ENCODE measurements around the gene KCTD15. TPM values are rescaled to one million over a fixed set of nuclear protein-coding genes. Genes with fewer than 3 reads are reported as not detected.

KCTD15 gene
- total and polyA plus RNA-seq, 2 donors (not counting 3 experiments of a cell fraction or from before 2014, with no cell fraction given) = 49.5 to 51.8 TPM

- no peaks in the 10 kb centered on the region for H3K9me1 ChIP-seq (replicated peaks; ENCODE audit: control insufficient read depth, extremely low read depth, insufficient read depth, low read length)
- FAIRE-seq (no peak), DNase-seq (ENCODE audit: low read depth, low spot score) (no peak)
- peaks cover 2 to 51% of the 10 kb centered on the region in 2 experiments for H3K36me3 ChIP-seq (ENCODE audit: control insufficient read depth in 2 of 2, extremely low read depth in 1 of 2, insufficient read depth in 2 of 2, low read length in 2 of 2)
- no peak overlapping the region for H3K9ac ChIP-seq (replicated peaks; ENCODE audit: extremely low read depth, insufficient read depth, low read length)
- ChIA-PET CTCF (interaction anchor here (0.9 kb wide), 1 partner anchor 18 kb away, joined by 3 read pairs; no protein-coding TSS in a partner anchor), POLR2A (interaction anchor here (0.7 kb wide), 1 partner anchor 105 kb away, joined by 3 read pairs; no protein-coding TSS in a partner anchor)
- intact Hi-C loops (cut with micrococcal nuclease) (no loop called here), dilution Hi-C loops (cut with MboI; ENCODE audit: extremely low pct_ligation_motif_present, low sequenced_read_pairs) (no loop called here)
- BruUV-seq (replicated peaks) = no TSS peak
- no peaks in the 10 kb centered on the region for H3K9me3 ChIP-seq (replicated peaks; ENCODE audit: control insufficient read depth, insufficient read depth, low read length)
- H4K20me1 ChIP-seq (replicated peaks; ENCODE audit: control insufficient read depth, extremely low read depth, insufficient read depth, low read length) = no peaks in the 10 kb centered on the region
- no peaks in the 10 kb centered on the region for H3K27me3 ChIP-seq (ENCODE audit: control insufficient read depth in 2 of 2, insufficient read depth in 2 of 2, low read length in 2 of 2)
- H2AFZ ChIP-seq (ENCODE audit: low read depth, low read length) = no peak overlapping the region
- H3K79me2 ChIP-seq (ENCODE audit: control insufficient read depth, insufficient read depth, low read length) = peaks cover 4% of the 10 kb centered on the region
- no peak overlapping the region for H3K4me3 ChIP-seq (replicated peaks in 1 of 3; ENCODE audit: insufficient read depth in 1 of 3, low read depth in 1 of 3, low read length in 3 of 3)
- no peak overlapping the region for H3K27ac ChIP-seq (ENCODE audit: insufficient read depth, low read depth, low read length)
- no peak for TF ChIP-seq EZH2 (IDR thresholded peaks at IDR 0.05; ENCODE audit: borderline replicate concordance, low read depth, low read length, severe bottlenecking)
- no peak overlapping the region for H3K4me2 ChIP-seq (ENCODE audit: insufficient read depth, low read length)
- peaks cover 10% of the 10 kb centered on the region for H3K4me1 ChIP-seq (ENCODE audit: control insufficient read depth, extremely low read depth, insufficient read depth, low read length)
Observed at GRCh38 chr19:33801411-33801810, 4.7 kb downstream of the KCTD15 start.

DNA sequence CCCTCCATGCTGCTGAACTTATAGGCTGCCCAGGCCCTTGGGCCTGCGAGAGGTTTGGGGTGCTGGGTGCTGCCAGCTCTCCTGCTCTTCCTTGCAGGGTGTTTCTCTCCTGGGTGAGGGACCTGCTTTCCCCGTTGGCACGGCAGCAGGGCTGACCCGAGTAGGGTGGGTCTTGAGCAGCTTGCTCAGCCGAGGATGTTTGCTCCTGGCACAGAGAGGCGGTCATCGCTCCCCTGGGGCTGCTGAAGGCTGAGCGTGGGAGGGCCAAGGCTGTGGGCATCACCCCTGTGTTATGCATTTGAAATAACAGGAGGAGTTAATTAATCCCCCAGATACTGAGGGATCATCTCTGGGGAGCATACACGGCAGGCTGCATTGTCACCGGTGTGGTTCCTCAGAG lies 5.3 kb downstream of the KCTD15 start:
- H3K4me2 ChIP-seq (ENCODE audit: insufficient read depth, low read length) = no peak overlapping the region
- DNase-seq (ENCODE audit: low read depth, low spot score) (no peak), FAIRE-seq (no peak)
- intact Hi-C loops (cut with micrococcal nuclease) = no loop called here
- no peaks in the 10 kb centered on the region for H3K9me3 ChIP-seq (replicated peaks; ENCODE audit: control insufficient read depth, insufficient read depth, low read length)
- no peaks in the 10 kb centered on the region for H3K9me1 ChIP-seq (replicated peaks; ENCODE audit: control insufficient read depth, extremely low read depth, insufficient read depth, low read length)
- dilution Hi-C loops (cut with MboI; ENCODE audit: extremely low pct_ligation_motif_present, low sequenced_read_pairs) = no loop called here
- H3K27ac ChIP-seq (ENCODE audit: insufficient read depth, low read depth, low read length) = no peak overlapping the region
- CTCF ChIA-PET = no interaction called here
- no peak overlapping the region for H3K9ac ChIP-seq (replicated peaks; ENCODE audit: extremely low read depth, insufficient read depth, low read length)
- no peaks in the 10 kb centered on the region for H3K27me3 ChIP-seq (ENCODE audit: control insufficient read depth in 2 of 2, insufficient read depth in 2 of 2, low read length in 2 of 2)
- H3K79me2 ChIP-seq (ENCODE audit: control insufficient read depth, insufficient read depth, low read length) = peaks cover 4% of the 10 kb centered on the region
- no peak overlapping the region for H3K4me3 ChIP-seq (replicated peaks in 1 of 3; ENCODE audit: insufficient read depth in 1 of 3, low read depth in 1 of 3, low read length in 3 of 3)
- TF ChIP-seq MYC (IDR thresholded peaks at IDR 0.05; ENCODE audit: low read depth, low read length) (no peak), JUN (IDR thresholded peaks at IDR 0.05; ENCODE audit: borderline replicate concordance, insufficient read depth, insufficient read length, low read depth) (no peak), GATA2 (IDR thresholded peaks at IDR 0.05; ENCODE audit: insufficient read depth, insufficient read length, low read depth, low read length) (no peak), POLR2AphosphoS5 (IDR thresholded peaks at IDR 0.05; ENCODE audit: insufficient read depth, low read depth, low read length) (no peak), FOS (IDR thresholded peaks at IDR 0.05; ENCODE audit: borderline replicate concordance, insufficient read depth, low read length) (no peak), EZH2 (IDR thresholded peaks at IDR 0.05; ENCODE audit: borderline replicate concordance, low read depth, low read length, severe bottlenecking) (no peak), CTCF (IDR thresholded peaks at IDR 0.05; ENCODE audit: extremely low read depth in 1 of 2, insufficient read depth in 1 of 2, low read depth in 1 of 2, low read length in 2 of 2) (no peak), POLR2A (IDR thresholded peaks at IDR 0.05; ENCODE audit: low read depth, low read length) (no peak)
- TF ChIP-seq, protein P1, sequence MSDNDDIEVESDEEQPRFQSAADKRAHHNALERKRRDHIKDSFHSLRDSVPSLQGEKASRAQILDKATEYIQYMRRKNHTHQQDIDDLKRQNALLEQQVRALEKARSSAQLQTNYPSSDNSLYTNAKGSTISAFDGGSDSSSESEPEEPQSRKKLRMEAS (IDR thresholded peaks at IDR 0.05; ENCODE audit: insufficient read depth, insufficient read length) = no peak
- peaks cover 10% of the 10 kb centered on the region for H3K4me1 ChIP-seq (ENCODE audit: control insufficient read depth, extremely low read depth, insufficient read depth, low read length)
- H2AFZ ChIP-seq (ENCODE audit: low read depth, low read length) = no peak overlapping the region
- H4K20me1 ChIP-seq (replicated peaks; ENCODE audit: control insufficient read depth, extremely low read depth, insufficient read depth, low read length) = no peaks in the 10 kb centered on the region
- H3K36me3 ChIP-seq (ENCODE audit: control insufficient read depth in 2 of 2, extremely low read depth in 1 of 2, insufficient read depth in 2 of 2, low read length in 2 of 2) = peaks cover 2 to 55% of the 10 kb centered on the region in 2 experiments
- POLR2A ChIA-PET = interaction anchor here (0.7 kb wide), 1 partner anchor 105 kb away, joined by 3 read pairs; no protein-coding TSS in a partner anchor
- BruUV-seq (replicated peaks) = no TSS peak
